ENCODE measurements around the gene UNC13A. TPM values are rescaled to one million over a fixed set of nuclear protein-coding genes. Genes with fewer than 3 reads are reported as not detected.

Gene UNC13A
- total RNA-seq (2021; ENCODE audit: unreplicated experiment), result 29.0 TPM
- 9.4 and 16.6 TPM in 2 replicates for polyA plus RNA-seq (2012)
- percentile 60 among the genes with signal in this experiment for Bru-seq, nascent RNA
- percentile 76 among the genes with signal in this experiment for BruChase-seq, experiment 1, labeled RNA remaining after a 6-hour chase
- BruChase-seq, experiment 2, labeled RNA remaining after a 2-hour chase, result percentile 62 among the genes with signal in this experiment
- long read RNA-seq, partial matches to known transcripts, result 6 of 35 reads
- long read RNA-seq, other reads (novel, unspliced or antisense), result 29 of 35 reads

DNA sequence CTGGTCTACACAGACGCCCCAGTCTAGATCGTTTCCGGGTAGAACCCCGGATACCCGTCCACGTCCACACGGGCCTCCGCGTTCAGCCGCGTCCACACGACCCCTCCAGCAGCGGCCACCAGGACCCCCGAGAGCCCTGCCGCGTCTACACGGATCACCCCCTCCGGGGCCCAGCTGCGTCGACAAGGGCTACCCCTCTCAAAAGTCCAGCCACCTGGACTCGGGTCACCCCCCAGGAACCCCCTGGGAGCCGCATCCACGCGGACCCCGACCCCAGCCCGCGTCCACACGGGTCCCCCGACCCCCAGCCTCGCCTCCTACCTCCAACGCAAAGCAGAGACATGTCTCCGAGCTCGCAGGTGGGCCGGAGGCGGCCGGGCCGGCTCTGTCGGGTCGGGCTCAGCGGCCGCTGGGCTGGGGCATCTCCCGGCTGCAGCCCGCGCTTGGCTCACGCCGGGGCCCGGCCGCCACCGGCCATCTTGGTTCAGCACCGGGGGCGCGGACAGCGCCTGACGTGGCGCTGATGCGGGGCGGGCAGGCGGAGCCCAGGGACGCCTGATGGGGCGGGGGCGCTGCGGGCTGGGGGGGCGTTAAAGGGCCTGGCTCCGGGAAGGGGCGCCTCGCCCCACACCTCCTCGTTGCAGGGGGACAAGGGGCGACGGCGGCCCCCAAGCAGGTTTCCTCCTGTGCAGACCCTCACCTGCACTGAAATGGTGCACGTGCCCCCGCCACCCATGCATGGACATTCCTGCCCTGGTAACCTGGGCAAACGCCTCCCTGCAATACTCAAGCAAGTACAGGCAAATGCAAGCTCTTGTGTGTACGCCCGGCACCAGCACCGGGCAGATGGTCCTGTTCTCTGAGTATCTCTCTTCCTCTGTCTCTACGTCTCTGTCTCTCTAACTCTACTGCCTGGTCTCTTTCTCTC, at the start of gene UNC13A:
Gene UNC13A (minus strand): TSS at position 498 of the 928 bp plus-strand sequence. CDS start 155 bp downstream, at position 343.
- DNase-seq (ENCODE audit: low read depth, low spot score), result no peak
- CTCF ChIA-PET, result interaction anchor here (1.1 kb wide), 1 partner anchor 15 kb away, joined by 4 read pairs; no protein-coding TSS in a partner anchor
- POLR2A ChIA-PET, result no interaction called here
- no peak for TF ChIP-seq SRF (IDR thresholded peaks at IDR 0.05; ENCODE audit: low read depth)
- no peak for TF ChIP-seq ZNF274 (IDR thresholded peaks at IDR 0.05; ENCODE audit: low read depth, low read length)
- TF ChIP-seq JUND (IDR thresholded peaks at IDR 0.05), result no peak
- TF ChIP-seq EZH2phosphoT487 (IDR thresholded peaks at IDR 0.05; ENCODE audit: borderline replicate concordance), result no peak
- TF ChIP-seq CBX3 (IDR thresholded peaks at IDR 0.05; ENCODE audit: low read depth), result no peak
- TF ChIP-seq FOSL1 (IDR thresholded peaks at IDR 0.05; ENCODE audit: low read depth), result no peak
- no peak for TF ChIP-seq ZBTB33 (IDR thresholded peaks at IDR 0.05; ENCODE audit: extremely low read depth, insufficient replicate concordance, low read length)
- no peak for TF ChIP-seq ELF1 (IDR thresholded peaks at IDR 0.05; ENCODE audit: borderline replicate concordance, low read depth)
- TF ChIP-seq, protein P1, sequence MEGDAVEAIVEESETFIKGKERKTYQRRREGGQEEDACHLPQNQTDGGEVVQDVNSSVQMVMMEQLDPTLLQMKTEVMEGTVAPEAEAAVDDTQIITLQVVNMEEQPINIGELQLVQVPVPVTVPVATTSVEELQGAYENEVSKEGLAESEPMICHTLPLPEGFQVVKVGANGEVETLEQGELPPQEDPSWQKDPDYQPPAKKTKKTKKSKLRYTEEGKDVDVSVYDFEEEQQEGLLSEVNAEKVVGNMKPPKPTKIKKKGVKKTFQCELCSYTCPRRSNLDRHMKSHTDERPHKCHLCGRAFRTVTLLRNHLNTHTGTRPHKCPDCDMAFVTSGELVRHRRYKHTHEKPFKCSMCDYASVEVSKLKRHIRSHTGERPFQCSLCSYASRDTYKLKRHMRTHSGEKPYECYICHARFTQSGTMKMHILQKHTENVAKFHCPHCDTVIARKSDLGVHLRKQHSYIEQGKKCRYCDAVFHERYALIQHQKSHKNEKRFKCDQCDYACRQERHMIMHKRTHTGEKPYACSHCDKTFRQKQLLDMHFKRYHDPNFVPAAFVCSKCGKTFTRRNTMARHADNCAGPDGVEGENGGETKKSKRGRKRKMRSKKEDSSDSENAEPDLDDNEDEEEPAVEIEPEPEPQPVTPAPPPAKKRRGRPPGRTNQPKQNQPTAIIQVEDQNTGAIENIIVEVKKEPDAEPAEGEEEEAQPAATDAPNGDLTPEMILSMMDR (IDR thresholded peaks at IDR 0.05 in 2 of 3, conservative IDR thresholded peaks at IDR 0.05 in 1 of 3; ENCODE audit: borderline replicate concordance in 1 of 3, insufficient read depth in 1 of 3, low read depth in 2 of 3, low read length in 2 of 3), result no peak
- no peak for TF ChIP-seq RAD21 (IDR thresholded peaks at IDR 0.05; ENCODE audit: low read depth)
- TF ChIP-seq, protein P2, sequence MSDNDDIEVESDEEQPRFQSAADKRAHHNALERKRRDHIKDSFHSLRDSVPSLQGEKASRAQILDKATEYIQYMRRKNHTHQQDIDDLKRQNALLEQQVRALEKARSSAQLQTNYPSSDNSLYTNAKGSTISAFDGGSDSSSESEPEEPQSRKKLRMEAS (IDR thresholded peaks at IDR 0.05), result peak; percentile 81; the same call in 1 of the 2 replicates
- TF ChIP-seq POLR2A (IDR thresholded peaks at IDR 0.05; ENCODE audit: borderline replicate concordance, extremely low read depth, insufficient read depth, insufficient read length), result no peak
- no peak for TF ChIP-seq ZFX (IDR thresholded peaks at IDR 0.05)
- TF ChIP-seq TCF7L2 (IDR thresholded peaks at IDR 0.05; ENCODE audit: borderline replicate concordance, extremely low read depth, insufficient read depth, insufficient read length), result peak; percentile 38
- peak; percentile 95 for TF ChIP-seq YY1 (IDR thresholded peaks at IDR 0.05; ENCODE audit: extremely low read depth, insufficient replicate concordance, low read depth, low read length)
- TF ChIP-seq, protein P3, sequence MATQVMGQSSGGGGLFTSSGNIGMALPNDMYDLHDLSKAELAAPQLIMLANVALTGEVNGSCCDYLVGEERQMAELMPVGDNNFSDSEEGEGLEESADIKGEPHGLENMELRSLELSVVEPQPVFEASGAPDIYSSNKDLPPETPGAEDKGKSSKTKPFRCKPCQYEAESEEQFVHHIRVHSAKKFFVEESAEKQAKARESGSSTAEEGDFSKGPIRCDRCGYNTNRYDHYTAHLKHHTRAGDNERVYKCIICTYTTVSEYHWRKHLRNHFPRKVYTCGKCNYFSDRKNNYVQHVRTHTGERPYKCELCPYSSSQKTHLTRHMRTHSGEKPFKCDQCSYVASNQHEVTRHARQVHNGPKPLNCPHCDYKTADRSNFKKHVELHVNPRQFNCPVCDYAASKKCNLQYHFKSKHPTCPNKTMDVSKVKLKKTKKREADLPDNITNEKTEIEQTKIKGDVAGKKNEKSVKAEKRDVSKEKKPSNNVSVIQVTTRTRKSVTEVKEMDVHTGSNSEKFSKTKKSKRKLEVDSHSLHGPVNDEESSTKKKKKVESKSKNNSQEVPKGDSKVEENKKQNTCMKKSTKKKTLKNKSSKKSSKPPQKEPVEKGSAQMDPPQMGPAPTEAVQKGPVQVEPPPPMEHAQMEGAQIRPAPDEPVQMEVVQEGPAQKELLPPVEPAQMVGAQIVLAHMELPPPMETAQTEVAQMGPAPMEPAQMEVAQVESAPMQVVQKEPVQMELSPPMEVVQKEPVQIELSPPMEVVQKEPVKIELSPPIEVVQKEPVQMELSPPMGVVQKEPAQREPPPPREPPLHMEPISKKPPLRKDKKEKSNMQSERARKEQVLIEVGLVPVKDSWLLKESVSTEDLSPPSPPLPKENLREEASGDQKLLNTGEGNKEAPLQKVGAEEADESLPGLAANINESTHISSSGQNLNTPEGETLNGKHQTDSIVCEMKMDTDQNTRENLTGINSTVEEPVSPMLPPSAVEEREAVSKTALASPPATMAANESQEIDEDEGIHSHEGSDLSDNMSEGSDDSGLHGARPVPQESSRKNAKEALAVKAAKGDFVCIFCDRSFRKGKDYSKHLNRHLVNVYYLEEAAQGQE (IDR thresholded peaks at IDR 0.05; ENCODE audit: low read depth), result peak; percentile 83

More for the DNA sequence above, at the start of gene UNC13A:
- Histone ChIP-seq H2AFZ (ENCODE audit: low read depth, low read length, poor library complexity, severe bottlenecking) (peak within 1 kb of the TSS; percentile 86), H3K36me3 (ENCODE audit: control insufficient read depth in 1 of 2, insufficient read depth in 2 of 2, low read length in 2 of 2) (no peaks in the 10 kb centered on the region), H3K4me1 (ENCODE audit: control insufficient read depth in 1 of 2, insufficient read depth in 2 of 2, low read length in 2 of 2) (peaks cover 10 to 42% of the 10 kb centered on the region in 2 experiments; a peak in 3 of 4 replicates), H3K9me2 (ENCODE audit: insufficient read depth) (no peaks in the 10 kb centered on the region), H3K4me2 (ENCODE audit: low read length) (peak within 1 kb of the TSS; percentile 90), H3K79me2 (ENCODE audit: insufficient read depth, low read length) (peaks cover 15% of the 10 kb centered on the region; the same call in 1 of the 2 replicates), H3K4me3 (replicated peaks in 1 of 2; ENCODE audit: low read depth in 1 of 2, low read length in 2 of 2) (peak within 1 kb of the TSS; percentile 85 to 90), H3K27ac (ENCODE audit: low read depth, low read length) (peak within 1 kb of the TSS; percentile 60), H4K20me1 (ENCODE audit: insufficient read depth) (no peaks in the 10 kb centered on the region), H3K9me3 (ENCODE audit: control insufficient read depth in 1 of 2, insufficient read depth in 1 of 2, low read depth in 1 of 2, low read length in 2 of 2) (no peaks in the 10 kb centered on the region), H3K9ac (ENCODE audit: low read length) (peak within 1 kb of the TSS; percentile 74), H3K27me3 (ENCODE audit: insufficient read depth, low read length) (no peaks in the 10 kb centered on the region)
- intact Hi-C loops (cut with micrococcal nuclease), result loop anchor here (10.0 kb wide), 1 partner anchor 233 kb away; no protein-coding TSS in a partner anchor
- RAD21 ChIA-PET (ENCODE audit: low non-redundant PET in 1 of 2, low total read pairs in 2 of 2, uncharacterized antibody in 2 of 2, unreplicated experiment in 2 of 2), result interaction anchor here (0.6 to 0.7 kb wide), 2 partner anchors 28 to 171 kb away, joined by 3 to 4 read pairs; no protein-coding TSS in a partner anchor
- no TSS peak for BruUV-seq (replicated peaks)
- peak; percentile 67 for ATAC-seq

Data from HCT116 (cell line).